Transverse colon (tissue), 4 donors: ENCODE results near the gene TMEM108. TPM values are rescaled to one million over a fixed set of nuclear protein-coding genes. Genes with fewer than 3 reads are reported as not detected.

Experiments used
- DNase-seq: peaks from one replicate; pipeline ENCODE4 v3.0.0-alpha.2; 2019
- H3K27ac ChIP-seq, 4 donors: fragments of 200-600 bp; sonication (generic); 2 replicates each; pipeline ENCODE4 v1.5.1; 2016 to 2018; ENCODE audit warnings: inconsistent platforms in 4 of 4
- H3K27me3 ChIP-seq: fragments of 200-600 bp; sonication (generic); 2 replicates; pipeline ENCODE4 v1.5.1; 2017; ENCODE audit warnings: inconsistent platforms
- H3K36me3 ChIP-seq, 4 donors: fragments of 200-600 bp; sonication (generic); 2 replicates each; pipeline ENCODE4 v1.5.1; 2017 to 2019; ENCODE audit warnings: inconsistent platforms in 4 of 4
- H3K4me1 ChIP-seq, 4 donors: fragments of 200-600 bp; sonication (generic); 2 replicates each; pipeline ENCODE4 v1.5.1; 2017 to 2020; ENCODE audit warnings: inconsistent platforms in 4 of 4
- H3K4me3 ChIP-seq, 4 donors: fragments of 200-600 bp; sonication (generic); 1 replicate in 1 of 4; 2 replicates in 3 of 4; pipeline versions ENCODE4 v1.5.1 to v1.6.1; 2017 to 2019; ENCODE audit warnings: inconsistent platforms in 4 of 4
- H3K9me3 ChIP-seq, 2 donors: fragments of 200-600 bp; sonication (generic); 2 replicates each; pipeline ENCODE4 v1.5.1; 2017 to 2019; ENCODE audit warnings: inconsistent platforms in 2 of 2
- EP300 ChIP-seq: sonication (generic); formaldehyde crosslinking; IDR thresholded peaks from one replicate; pipeline ENCODE4 v1.6.1; 2017; ENCODE audit warnings: antibody characterized with exemption, low read depth
- POLR2A ChIP-seq: fragments of 450-650 bp; IDR thresholded peaks from one replicate; pipeline ENCODE4 v1.6.1; 2016; ENCODE audit warnings: antibody characterized with exemption, mild to moderate bottlenecking, moderate library complexity
- POLR2AphosphoS5 ChIP-seq, 3 donors: sonication (generic); formaldehyde crosslinking; IDR thresholded peaks; one replicate each; pipeline ENCODE4 v1.6.1; 2016; ENCODE audit warnings: antibody characterized with exemption in 3 of 3
- WGBS, 2 donors: methylation state at CpG; one replicate each; pipeline ENCODE4 v1.1.5; 2018; ENCODE audit warnings: low coverage in 1 of 2; 5-methylcytosine and 5-hydroxymethylcytosine counted together
- in situ Hi-C, 4 donors: fragments of 200-750 bp; cut with MboI; loops; one replicate each; pipeline versions ENCODE4 v1.15.0 to v1.15.1; 2017; ENCODE audit warnings: low sequenced_read_pairs in 3 of 4, low pct_ligation_motif_present in 1 of 4, low pct_unique_long_range_greater_than_20kb in 1 of 4
- intact Hi-C: fragments of 100-400 bp; cut with DNase I; formaldehyde crosslinking; loops from one replicate; pipeline ENCODE4 v1.15.1; 2023; ENCODE audit warnings: low total_unique reads
- total RNA-seq, 4 donors: library from RNA; depleted of rRNA; stranded (reverse); fragments of >200 nt; gene quantifications; one replicate each; pipeline ENCODE4 v1.1.0, GENCODE V29; 2016
- TF ChIP-seq, protein P1 (sequence below), 5 experiments: fragments of 200-600 bp in 3 of 5; fragments of 450-650 bp in 2 of 5; sonication (generic) in 3 of 5; IDR thresholded peaks; 1 replicate in 2 of 5; 2 replicates in 3 of 5; pipeline ENCODE4 v1.5.1; 2016 to 2017; ENCODE audit warnings: antibody characterized with exemption in 5 of 5, inconsistent platforms in 3 of 5, mild to moderate bottlenecking in 2 of 5, moderate library complexity in 1 of 5

Gene TMEM108
- total RNA-seq, 4 donors from 2014 or later, result 0.14 to 1.4 (median 0.80) TPM; not detected in 1

DNA sequence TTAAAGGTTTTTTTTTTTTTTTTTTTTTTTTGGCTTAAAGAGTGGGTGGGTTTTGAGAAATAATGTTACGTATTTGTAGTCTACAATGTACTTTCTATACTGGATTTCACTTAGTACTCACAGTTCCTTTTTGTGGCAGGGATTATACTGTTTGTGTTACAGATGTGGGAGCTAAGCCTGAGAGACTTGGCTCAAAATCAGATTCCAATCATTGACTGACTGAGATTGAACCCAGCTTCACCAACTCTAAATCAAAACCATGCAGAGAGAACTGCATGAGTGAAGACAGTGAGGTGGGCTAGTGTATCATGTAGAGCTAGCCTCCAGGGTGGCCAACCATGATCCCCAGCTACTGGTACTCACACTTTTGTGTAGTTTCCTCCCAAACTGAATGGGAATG is 68.0 kb downstream of the TMEM108 start:
- in situ Hi-C loops, result no loop called here
- DNase-seq, result no peak
- Histone ChIP-seq H3K27me3 (no peaks in the 10 kb centered on the region), H3K4me1 (no peaks in the 10 kb centered on the region), H3K4me3 (no peak overlapping the region), H3K9me3 (no peaks in the 10 kb centered on the region), H3K27ac (no peak overlapping the region), H3K36me3 (no peaks in the 10 kb centered on the region)
- no peak for TF ChIP-seq EP300
- TF ChIP-seq, protein P1, sequence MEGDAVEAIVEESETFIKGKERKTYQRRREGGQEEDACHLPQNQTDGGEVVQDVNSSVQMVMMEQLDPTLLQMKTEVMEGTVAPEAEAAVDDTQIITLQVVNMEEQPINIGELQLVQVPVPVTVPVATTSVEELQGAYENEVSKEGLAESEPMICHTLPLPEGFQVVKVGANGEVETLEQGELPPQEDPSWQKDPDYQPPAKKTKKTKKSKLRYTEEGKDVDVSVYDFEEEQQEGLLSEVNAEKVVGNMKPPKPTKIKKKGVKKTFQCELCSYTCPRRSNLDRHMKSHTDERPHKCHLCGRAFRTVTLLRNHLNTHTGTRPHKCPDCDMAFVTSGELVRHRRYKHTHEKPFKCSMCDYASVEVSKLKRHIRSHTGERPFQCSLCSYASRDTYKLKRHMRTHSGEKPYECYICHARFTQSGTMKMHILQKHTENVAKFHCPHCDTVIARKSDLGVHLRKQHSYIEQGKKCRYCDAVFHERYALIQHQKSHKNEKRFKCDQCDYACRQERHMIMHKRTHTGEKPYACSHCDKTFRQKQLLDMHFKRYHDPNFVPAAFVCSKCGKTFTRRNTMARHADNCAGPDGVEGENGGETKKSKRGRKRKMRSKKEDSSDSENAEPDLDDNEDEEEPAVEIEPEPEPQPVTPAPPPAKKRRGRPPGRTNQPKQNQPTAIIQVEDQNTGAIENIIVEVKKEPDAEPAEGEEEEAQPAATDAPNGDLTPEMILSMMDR (IDR thresholded peaks at IDR 0.05), result no peak
- no peak for TF ChIP-seq POLR2AphosphoS5 (IDR thresholded peaks at IDR 0.05)
- no peak for TF ChIP-seq POLR2A
- intact Hi-C loops, result no loop called here
- WGBS, 2 donors, result 76 to 83% methylated on average over 1 of the region's 1 CpG

DNA sequence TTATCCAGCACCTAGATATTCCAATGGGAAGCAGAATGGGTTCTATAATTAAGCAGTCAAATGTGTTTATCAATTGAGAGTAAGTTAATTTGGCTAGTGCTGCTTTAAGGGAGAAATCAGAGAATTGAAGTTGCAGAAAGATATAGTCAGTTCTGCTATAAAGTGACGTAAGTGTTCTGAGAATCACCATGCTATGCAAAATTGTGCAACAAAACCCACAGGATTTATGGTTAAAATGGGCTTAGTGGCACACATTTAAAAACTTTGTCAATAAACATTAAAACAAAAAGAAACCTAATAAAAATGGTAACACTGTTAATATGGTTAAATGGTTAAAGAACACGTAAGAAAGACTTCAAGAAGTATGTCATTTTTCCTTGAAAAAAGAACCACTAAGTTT is 74.5 kb downstream of the TMEM108 start:
- no peak for TF ChIP-seq EP300
- TF ChIP-seq POLR2A, result no peak
- TF ChIP-seq, protein P1 (IDR thresholded peaks at IDR 0.05), result no peak
- TF ChIP-seq POLR2AphosphoS5 (IDR thresholded peaks at IDR 0.05), result no peak
- no peaks in the 10 kb centered on the region for H3K36me3 ChIP-seq
- in situ Hi-C loops, result no loop called here

DNA sequence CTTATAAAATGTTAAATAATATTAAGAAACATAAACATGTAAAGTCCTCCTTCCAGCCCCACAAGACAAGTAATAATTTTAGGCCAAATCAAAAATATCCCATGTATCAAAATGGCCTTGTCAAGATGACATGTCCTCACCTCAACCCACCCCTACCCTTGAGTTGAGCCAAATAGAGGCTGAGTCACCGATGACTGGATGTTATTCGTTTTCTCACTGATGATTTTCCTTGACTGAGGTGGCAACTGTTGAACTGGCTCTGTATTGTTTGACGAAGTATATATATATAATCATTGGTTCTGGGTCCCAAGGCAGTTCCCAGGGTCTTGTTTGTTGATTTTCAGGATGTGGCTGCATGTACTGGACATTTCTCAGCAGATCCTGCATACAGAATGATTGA is 75.3 kb downstream of the TMEM108 start:
- no peaks in the 10 kb centered on the region for H3K9me3 ChIP-seq
- in situ Hi-C loops, result no loop called here
- no peak overlapping the region for H3K27ac ChIP-seq
- no peak overlapping the region for H3K4me3 ChIP-seq
- DNase-seq, result no peak
- TF ChIP-seq POLR2AphosphoS5 (IDR thresholded peaks at IDR 0.05) (no peak), POLR2A (no peak), EP300 (no peak)
- TF ChIP-seq, protein P1 (IDR thresholded peaks at IDR 0.05), result no peak
- no peaks in the 10 kb centered on the region for H3K4me1 ChIP-seq
- WGBS, 2 donors, result 59 to 75% methylated on average over 2 to 3 of the region's 3 CpGs
- no peaks in the 10 kb centered on the region for H3K36me3 ChIP-seq
- no peaks in the 10 kb centered on the region for H3K27me3 ChIP-seq
- intact Hi-C loops, result no loop called here

More for the DNA sequence above, 74.5 kb downstream of the TMEM108 start:
- no peak overlapping the region for H3K4me3 ChIP-seq
- H3K4me1 ChIP-seq, result no peaks in the 10 kb centered on the region
- no peak for DNase-seq
- H3K27me3 ChIP-seq, result no peaks in the 10 kb centered on the region
- intact Hi-C loops, result no loop called here
- WGBS, 2 donors, result 71 to 72% methylated on average over 2 of the region's 2 CpGs
- H3K27ac ChIP-seq, result no peak overlapping the region
- no peaks in the 10 kb centered on the region for H3K9me3 ChIP-seq

DNA sequence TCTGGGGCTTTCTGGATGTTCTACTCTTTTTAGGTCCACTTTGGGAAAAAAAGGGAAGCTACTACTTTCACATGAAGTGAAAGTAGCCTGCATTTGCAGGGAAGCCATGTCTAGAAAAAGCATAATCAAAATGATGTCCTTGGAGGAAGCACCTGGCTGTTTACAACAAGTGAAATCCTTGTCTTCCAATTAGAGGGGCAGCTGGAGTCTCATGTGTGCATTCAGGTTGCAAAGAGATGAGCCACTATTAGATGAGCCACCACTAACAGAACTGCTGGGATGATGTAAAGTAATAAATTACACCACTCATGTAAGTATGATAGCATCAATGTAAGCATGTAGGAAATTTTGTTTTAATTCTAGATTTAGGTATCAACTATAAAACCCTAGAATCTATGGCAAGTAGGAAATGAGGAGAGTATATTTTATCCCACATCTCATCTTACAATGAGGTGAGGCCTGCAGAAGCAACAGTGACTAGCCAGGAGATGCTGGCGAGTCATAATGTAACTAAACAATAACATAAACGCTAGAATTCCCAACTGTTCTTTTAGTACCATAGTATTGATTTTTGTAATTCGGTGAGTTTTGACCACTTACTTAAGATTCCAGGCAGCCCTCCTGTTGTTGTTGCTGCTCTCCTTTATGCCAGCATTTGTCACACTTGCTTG is 75.9 kb downstream of the TMEM108 start:
- in situ Hi-C loops (no loop called here), intact Hi-C loops (no loop called here)
- Histone ChIP-seq H3K27ac (no peak overlapping the region), H3K36me3 (no peaks in the 10 kb centered on the region), H3K9me3 (no peaks in the 10 kb centered on the region), H3K4me3 (no peak overlapping the region), H3K27me3 (no peaks in the 10 kb centered on the region), H3K4me1 (no peaks in the 10 kb centered on the region)
- 88 to 90% methylated on average over 3 of the region's 3 CpGs for WGBS, 2 donors
- DNase-seq, result no peak
- no peak for TF ChIP-seq POLR2A

DNA sequence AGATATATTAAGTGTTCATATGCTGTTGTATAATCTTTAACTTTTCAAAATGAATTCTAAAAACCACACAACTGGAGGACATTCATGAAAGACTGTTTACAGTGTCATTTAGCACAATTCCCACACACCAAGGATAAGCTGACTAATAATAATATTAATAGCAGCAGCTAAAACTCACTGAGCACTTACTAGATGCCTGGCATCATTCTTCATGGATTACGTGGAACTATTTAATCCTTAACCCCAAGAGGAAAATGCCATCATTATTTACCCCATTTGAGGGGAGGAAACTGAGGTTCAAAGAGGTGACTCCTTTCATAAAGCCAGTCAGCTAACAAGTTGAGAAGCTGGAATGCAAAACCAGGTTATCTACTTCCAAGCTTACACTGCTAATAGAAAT is 77.0 kb downstream of the TMEM108 start:
- in situ Hi-C loops, result no loop called here
- Histone ChIP-seq H3K27me3 (no peaks in the 10 kb centered on the region), H3K36me3 (no peaks in the 10 kb centered on the region), H3K4me1 (no peaks in the 10 kb centered on the region), H3K9me3 (no peaks in the 10 kb centered on the region), H3K4me3 (no peak overlapping the region), H3K27ac (no peak overlapping the region)
- intact Hi-C loops, result no loop called here
- TF ChIP-seq, protein P1 (IDR thresholded peaks at IDR 0.05), result no peak
- TF ChIP-seq POLR2A (no peak), EP300 (no peak), POLR2AphosphoS5 (IDR thresholded peaks at IDR 0.05) (no peak)
- DNase-seq, result no peak
- WGBS, 2 donors, result 59 to 67% methylated on average over 1 of the region's 1 CpG
